SK-N-SH treated with all-trans-retinoic acid at 6 μM for 48 hours (cell line): Measurements from ENCODE around the gene NXPH1.

ENCODE experiments used
- ATAC-seq: fragments of 200-7000 bp; cut with Tn5 transposase; 3 replicates; pipeline ENCODE4 v1.9.1; 2020; ENCODE audit warnings: mild to moderate bottlenecking, moderate library complexity
- BACH2 ChIP-seq: fragments of 250-450 bp; sonication (Bioruptor Pico); IDR thresholded peaks from 2 replicates; pipeline ENCODE4 v1.9.0; 2021; ENCODE audit warnings: mild to moderate bottlenecking, borderline replicate concordance
- CREB5 ChIP-seq: fragments of 250-450 bp; sonication (Bioruptor Pico); IDR thresholded peaks from 2 replicates; pipeline ENCODE4 v1.5.1; 2020; ENCODE audit warnings: low read depth, mild to moderate bottlenecking, moderate library complexity
- CSDC2 ChIP-seq: fragments of 250-450 bp; sonication (Bioruptor Pico); IDR thresholded peaks from 2 replicates; pipeline ENCODE4 v1.5.0; 2020; ENCODE audit warnings: mild to moderate bottlenecking, moderate library complexity
- GLIS3 ChIP-seq: fragments of 250-450 bp; sonication (Bioruptor Pico); IDR thresholded peaks from 2 replicates; pipeline ENCODE4 v1.5.0; 2020; ENCODE audit warnings: mild to moderate bottlenecking, moderate library complexity
- ISL1 ChIP-seq: fragments of 250-450 bp; sonication (Bioruptor Pico); IDR thresholded peaks from 2 replicates; pipeline ENCODE4 v2.1.2; 2022; ENCODE audit warnings: mild to moderate bottlenecking, moderate library complexity
- OSR1 ChIP-seq: fragments of 250-450 bp; sonication (Bioruptor Pico); IDR thresholded peaks from 2 replicates; pipeline ENCODE4 v1.8.0; 2022; ENCODE audit warnings: moderate library complexity, mild to moderate bottlenecking, inconsistent platforms
- PATZ1 ChIP-seq: fragments of 250-450 bp; sonication (Bioruptor Pico); IDR thresholded peaks from 2 replicates; pipeline ENCODE4 v1.8.0; 2020; ENCODE audit warnings: mild to moderate bottlenecking, moderate library complexity, borderline replicate concordance
- POU6F1 ChIP-seq: fragments of 250-450 bp; sonication (Bioruptor Pico); IDR thresholded peaks from 2 replicates; pipeline ENCODE4 v1.8.0; 2021; ENCODE audit warnings: low read depth, mild to moderate bottlenecking, moderate library complexity, borderline replicate concordance
- PPARA ChIP-seq: fragments of 250-450 bp; sonication (Bioruptor Pico); IDR thresholded peaks from 2 replicates; pipeline ENCODE4 v1.5.0; 2020; ENCODE audit warnings: mild to moderate bottlenecking, borderline replicate concordance
- RARB ChIP-seq: fragments of 250-450 bp; sonication (Bioruptor Pico); IDR thresholded peaks from 2 replicates; pipeline ENCODE4 v1.8.0; 2021; ENCODE audit warnings: mild to moderate bottlenecking, moderate library complexity
- SNAI2 ChIP-seq: fragments of 250-450 bp; sonication (Bioruptor Pico); IDR thresholded peaks from 2 replicates; pipeline ENCODE4 v1.5.0; 2020; ENCODE audit warnings: mild to moderate bottlenecking, moderate library complexity
- TCF4 ChIP-seq: fragments of 250-450 bp; sonication (Bioruptor Pico); IDR thresholded peaks from 2 replicates; pipeline ENCODE4 v1.8.0; 2021; ENCODE audit warnings: mild to moderate bottlenecking, moderate library complexity, borderline replicate concordance
- TOX ChIP-seq: fragments of 250-450 bp; sonication (Bioruptor Pico); IDR thresholded peaks from 2 replicates; pipeline ENCODE4 v1.8.0; 2021; ENCODE audit warnings: mild to moderate bottlenecking, moderate library complexity, borderline replicate concordance
- TSHZ2 ChIP-seq: fragments of 250-450 bp; sonication (Bioruptor Pico); IDR thresholded peaks from 2 replicates; pipeline ENCODE4 v1.5.0; 2020; ENCODE audit warnings: mild to moderate bottlenecking, moderate library complexity
- ZC3H10 ChIP-seq: fragments of 250-450 bp; sonication (Bioruptor Pico); IDR thresholded peaks from 2 replicates; pipeline ENCODE4 v1.5.1; 2021; ENCODE audit warnings: mild to moderate bottlenecking, moderate library complexity
- ZFP3 ChIP-seq: fragments of 250-450 bp; sonication (Bioruptor Pico); IDR thresholded peaks from 2 replicates; pipeline ENCODE4 v1.5.0; 2020; ENCODE audit warnings: mild to moderate bottlenecking, moderate library complexity
- ZFP30 ChIP-seq: fragments of 450-650 bp; formaldehyde crosslinking; IDR thresholded peaks from 2 replicates; pipeline ENCODE4 v1.5.0; 2022; ENCODE audit warnings: mild to moderate bottlenecking, moderate library complexity
- ZNF565 ChIP-seq: fragments of 450-650 bp; formaldehyde crosslinking; conservative IDR thresholded peaks from 2 replicates; pipeline ENCODE4 v1.5.0; 2020; ENCODE audit warnings: low read depth, mild to moderate bottlenecking, moderate library complexity
- ZNF70 ChIP-seq: fragments of 450-650 bp; formaldehyde crosslinking; IDR thresholded peaks from 2 replicates; pipeline ENCODE4 v1.5.0; 2020; ENCODE audit warnings: mild to moderate bottlenecking, moderate library complexity

Gene NXPH1

GRCh38 chr7:8434290-8435002 is 1.0 kb downstream of the NXPH1 start:
- TF ChIP-seq ISL1 (0 out of 2 replicates have a peak, but pooled peaks have one; percentile 2), BACH2 (CRISPR knock-in tag) (no peak)
- TF ChIP-seq, all 23 proteins: peak for 1
- peak; percentile 45 for ATAC-seq

GRCh38 chr7:8435095-8435494 is 1.7 kb downstream of the NXPH1 start:
- TF ChIP-seq PPARA (no peak), ZFP3 (CRISPR knock-in tag) (no peak), TCF4 (CRISPR knock-in tag) (no peak), RARB (CRISPR knock-in tag) (no peak), TOX (CRISPR knock-in tag) (no peak), ZNF565 (CRISPR knock-in tag) (no peak), POU6F1 (no peak), TSHZ2 (no peak), PATZ1 (CRISPR knock-in tag) (no peak), GLIS3 (CRISPR knock-in tag) (no peak), CREB5 (CRISPR knock-in tag) (no peak), BACH2 (CRISPR knock-in tag) (no peak), CSDC2 (no peak), ZNF70 (CRISPR knock-in tag) (no peak), ZC3H10 (CRISPR knock-in tag) (no peak), OSR1 (no peak), ZFP30 (no peak), SNAI2 (CRISPR knock-in tag) (no peak)
- ATAC-seq = no peak

- ATAC-seq = no peak
- TF ChIP-seq ZC3H10 (CRISPR knock-in tag) (no peak), PATZ1 (CRISPR knock-in tag) (no peak)
These were observed 2.5 kb downstream of the NXPH1 start for GRCh38 chr7:8435590-8436545.
